Thoracic aorta (tissue), 2 donors: Measurements from ENCODE around the gene FAM110D. TPM values are rescaled to one million over a fixed set of nuclear protein-coding genes. Genes with fewer than 3 reads are reported as not detected.

Experiments used
- ATAC-seq: fragments of 150-250 bp; one replicate; pipeline ENCODE4 v1.8.0; 2017; ENCODE audit warnings: low read depth; ENCODE audit not compliant: insufficient number of reproducible peaks, low FRiP score
- DNase-seq: peaks from one replicate; pipeline ENCODE4 v3.0.0-alpha.2; 2020; ENCODE audit warnings: low spot score
- H3K27ac ChIP-seq, 2 donors: fragments of 200-600 bp; sonication (generic); 1 replicate in 1 of 2; 2 replicates in 1 of 2; pipeline ENCODE4 v1.5.1; 2016; ENCODE audit warnings: mild to moderate bottlenecking in 2 of 2, moderate library complexity in 2 of 2
- H3K27me3 ChIP-seq: fragments of 200-600 bp; sonication (generic); replicated peaks from 2 replicates; pipeline ENCODE4 v1.6.0; 2016; ENCODE audit warnings: mild to moderate bottlenecking; ENCODE audit not compliant: insufficient read depth
- H3K36me3 ChIP-seq: fragments of 200-600 bp; sonication (generic); one replicate; pipeline ENCODE4 v1.5.1; 2016
- H3K4me1 ChIP-seq, 2 donors: fragments of 200-600 bp; sonication (generic); 1 replicate in 1 of 2; 2 replicates in 1 of 2; pipeline versions ENCODE4 v1.5.1 to v1.6.0; 2016; ENCODE audit warnings: low read depth in 2 of 2, mild to moderate bottlenecking in 1 of 2; ENCODE audit not compliant: control insufficient read depth in 1 of 2
- H3K4me3 ChIP-seq: fragments of 200-600 bp; sonication (generic); 2 replicates; pipeline ENCODE4 v1.5.1; 2016; ENCODE audit warnings: mild to moderate bottlenecking
- H3K9me3 ChIP-seq: fragments of 200-600 bp; sonication (generic); 2 replicates; pipeline ENCODE4 v1.5.1; 2016
- total RNA-seq, 2 donors: library from RNA; depleted of rRNA; stranded (reverse); fragments of >200 nt; gene quantifications; one replicate each; pipeline versions ENCODE4 v1.1.0 to v1.2.3, GENCODE V29; 2016
- TF ChIP-seq, protein P1 (sequence below): fragments of 200-600 bp; sonication (generic); IDR thresholded peaks from one replicate; pipeline ENCODE4 v1.5.1; 2019; ENCODE audit warnings: antibody characterized with exemption

The FAM110D gene
- total RNA-seq, 2 donors from 2014 or later, result 9.9 to 10.6 TPM

DNA sequence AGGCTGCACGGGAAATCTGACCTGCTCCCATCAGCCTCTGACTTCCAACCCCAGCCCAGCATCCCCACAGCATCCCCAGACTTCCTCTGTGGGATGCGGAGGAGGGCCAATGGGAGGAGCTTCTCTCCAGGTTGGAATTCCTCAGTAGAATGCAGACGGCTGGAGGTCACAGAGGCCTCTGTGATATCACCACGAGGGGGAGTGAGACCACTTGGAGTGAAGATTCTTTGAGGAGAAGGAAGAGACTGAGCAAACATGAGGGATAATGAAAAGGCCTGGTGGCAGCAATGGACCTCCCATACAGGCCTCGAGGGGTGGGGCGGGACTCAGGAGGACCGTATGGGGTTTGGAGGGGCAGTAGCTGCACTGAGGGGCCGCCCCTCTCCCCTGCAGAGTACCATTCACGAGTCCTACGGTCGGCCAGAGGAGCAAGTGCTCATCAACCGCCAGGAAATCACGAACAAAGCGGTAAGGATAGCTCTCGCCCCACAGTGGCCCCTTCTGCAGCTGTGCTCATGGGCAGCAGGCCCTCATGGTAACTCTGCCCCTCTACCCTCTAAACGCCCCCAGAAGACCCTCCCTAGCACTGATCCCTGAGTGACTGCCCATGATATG is 31.6 kb downstream of the FAM110D start, which contains the start of gene CATSPER4:
Gene CATSPER4 (plus strand): TSS at position 230 of the 615 bp plus-strand sequence. CDS start 26 bp downstream, at position 256.
- Histone ChIP-seq H3K4me3 (no peak within 1 kb of the TSS), H3K9me3 (no peaks in the 10 kb centered on the region), H3K27me3 (no peaks in the 10 kb centered on the region), H3K4me1 (no peaks in the 10 kb centered on the region), H3K36me3 (no peaks in the 10 kb centered on the region), H3K27ac (no peak within 1 kb of the TSS)
- no peak for DNase-seq
- TF ChIP-seq, protein P1, sequence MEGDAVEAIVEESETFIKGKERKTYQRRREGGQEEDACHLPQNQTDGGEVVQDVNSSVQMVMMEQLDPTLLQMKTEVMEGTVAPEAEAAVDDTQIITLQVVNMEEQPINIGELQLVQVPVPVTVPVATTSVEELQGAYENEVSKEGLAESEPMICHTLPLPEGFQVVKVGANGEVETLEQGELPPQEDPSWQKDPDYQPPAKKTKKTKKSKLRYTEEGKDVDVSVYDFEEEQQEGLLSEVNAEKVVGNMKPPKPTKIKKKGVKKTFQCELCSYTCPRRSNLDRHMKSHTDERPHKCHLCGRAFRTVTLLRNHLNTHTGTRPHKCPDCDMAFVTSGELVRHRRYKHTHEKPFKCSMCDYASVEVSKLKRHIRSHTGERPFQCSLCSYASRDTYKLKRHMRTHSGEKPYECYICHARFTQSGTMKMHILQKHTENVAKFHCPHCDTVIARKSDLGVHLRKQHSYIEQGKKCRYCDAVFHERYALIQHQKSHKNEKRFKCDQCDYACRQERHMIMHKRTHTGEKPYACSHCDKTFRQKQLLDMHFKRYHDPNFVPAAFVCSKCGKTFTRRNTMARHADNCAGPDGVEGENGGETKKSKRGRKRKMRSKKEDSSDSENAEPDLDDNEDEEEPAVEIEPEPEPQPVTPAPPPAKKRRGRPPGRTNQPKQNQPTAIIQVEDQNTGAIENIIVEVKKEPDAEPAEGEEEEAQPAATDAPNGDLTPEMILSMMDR, result no peak
- ATAC-seq, result no peak

DNA sequence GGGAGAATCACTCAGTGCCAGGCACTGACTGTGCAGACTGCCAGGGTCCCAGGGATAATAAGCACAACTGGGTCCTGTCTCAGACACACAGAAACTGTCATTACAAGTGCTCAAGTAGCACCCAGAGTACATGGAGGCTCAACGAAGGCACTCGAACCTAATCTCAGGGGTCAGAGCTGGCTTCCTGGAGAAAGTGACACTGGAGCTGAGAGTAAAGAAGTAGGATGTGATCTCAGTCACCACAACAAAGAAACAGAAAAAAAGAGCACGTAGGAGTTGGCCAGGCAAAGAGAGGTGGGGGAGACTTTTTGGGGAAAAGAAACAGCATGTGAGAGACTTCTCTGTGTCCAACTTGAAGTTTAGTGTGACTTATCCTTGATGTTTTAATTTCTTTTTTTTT is 32.9 kb downstream of the FAM110D start:
- no peak overlapping the region for H3K27ac ChIP-seq
- TF ChIP-seq, protein P1, result no peak
- ATAC-seq (no peak), DNase-seq (no peak)
- no peaks in the 10 kb centered on the region for H3K9me3 ChIP-seq
- H3K36me3 ChIP-seq, result no peaks in the 10 kb centered on the region
- H3K4me1 ChIP-seq, result no peaks in the 10 kb centered on the region
- no peaks in the 10 kb centered on the region for H3K27me3 ChIP-seq
- H3K4me3 ChIP-seq, result no peak overlapping the region

DNA sequence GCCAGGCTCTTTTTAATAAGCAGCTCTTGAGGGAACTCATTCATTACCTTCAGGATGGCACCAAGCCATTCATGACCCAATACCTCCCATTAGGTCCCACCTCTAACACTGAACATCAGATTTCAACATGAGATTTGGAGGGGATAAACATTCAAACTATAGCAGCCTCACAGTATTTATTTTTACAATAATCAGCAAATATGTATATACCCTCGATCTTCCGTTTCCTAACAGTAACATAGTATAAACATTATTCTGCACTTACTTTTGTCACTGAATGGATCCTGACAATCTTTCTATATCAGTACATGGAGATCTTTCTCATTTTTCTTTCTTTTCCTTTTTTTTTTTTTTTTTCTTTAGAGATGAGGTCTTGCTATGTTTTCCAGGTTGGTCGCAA is 36.9 kb downstream of the FAM110D start:
- Histone ChIP-seq H3K27me3 (no peaks in the 10 kb centered on the region), H3K36me3 (no peaks in the 10 kb centered on the region), H3K27ac (no peak overlapping the region), H3K4me1 (no peaks in the 10 kb centered on the region), H3K9me3 (no peaks in the 10 kb centered on the region), H3K4me3 (no peak overlapping the region)
- no peak for DNase-seq
- no peak for ATAC-seq
- TF ChIP-seq, protein P1, result no peak

DNA sequence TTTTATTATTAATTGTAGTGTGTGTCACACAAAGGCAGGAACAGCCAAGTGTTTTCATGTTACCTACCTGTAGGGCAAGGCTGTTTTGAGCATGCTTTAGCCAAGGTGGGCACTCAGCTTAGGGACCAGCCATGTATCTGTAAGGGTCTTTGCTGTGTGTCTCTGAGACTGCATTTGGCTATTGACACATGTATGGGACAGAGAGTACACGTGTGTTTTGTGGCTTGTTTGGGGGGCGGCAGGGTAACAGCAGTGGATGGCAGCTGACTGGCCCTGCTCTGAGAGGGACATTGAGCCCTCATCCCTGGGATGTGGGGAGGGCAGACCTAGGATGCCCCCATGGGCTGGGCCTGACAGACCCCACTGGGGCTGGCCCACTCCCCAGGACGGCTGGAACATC is 38.4 kb downstream of the FAM110D start:
- no peaks in the 10 kb centered on the region for H3K9me3 ChIP-seq
- H3K4me1 ChIP-seq, result no peaks in the 10 kb centered on the region
- H3K27ac ChIP-seq, result no peak overlapping the region
- no peaks in the 10 kb centered on the region for H3K27me3 ChIP-seq
- H3K4me3 ChIP-seq, result no peak overlapping the region
- DNase-seq (no peak), ATAC-seq (no peak)
- no peaks in the 10 kb centered on the region for H3K36me3 ChIP-seq
- TF ChIP-seq, protein P1, result no peak

DNA sequence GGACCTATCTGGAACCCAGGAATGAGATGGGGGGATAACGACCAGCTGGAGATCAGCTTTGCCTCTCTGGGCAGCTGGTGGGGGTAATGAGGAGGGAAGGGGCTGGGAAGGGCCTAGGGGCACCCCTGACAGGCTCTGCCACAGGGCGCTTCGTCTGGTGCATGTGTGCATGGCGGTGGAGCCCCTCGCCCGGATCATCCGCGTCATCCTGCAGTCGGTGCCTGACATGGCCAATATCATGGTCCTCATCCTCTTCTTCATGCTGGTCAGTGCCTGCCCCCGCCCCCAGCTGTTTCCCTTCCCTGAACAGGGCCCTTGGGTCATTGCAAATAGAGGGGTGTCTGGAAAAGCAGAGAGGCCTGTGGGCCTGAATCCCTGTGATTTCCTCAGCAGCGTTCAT is 38.9 kb downstream of the FAM110D start:
- Histone ChIP-seq H3K4me1 (no peaks in the 10 kb centered on the region), H3K4me3 (no peak overlapping the region), H3K9me3 (no peaks in the 10 kb centered on the region), H3K27ac (no peak overlapping the region), H3K27me3 (no peaks in the 10 kb centered on the region), H3K36me3 (no peaks in the 10 kb centered on the region)
- TF ChIP-seq, protein P1, result no peak
- DNase-seq (no peak), ATAC-seq (no peak)
